ENCODE results near the gene DTX4.
"Not testable (repeated sequence)": the region's sequence is repeated elsewhere in the genome, so short reads cannot be mapped to it uniquely, and the experiment has no call there.

Gene DTX4

DNA sequence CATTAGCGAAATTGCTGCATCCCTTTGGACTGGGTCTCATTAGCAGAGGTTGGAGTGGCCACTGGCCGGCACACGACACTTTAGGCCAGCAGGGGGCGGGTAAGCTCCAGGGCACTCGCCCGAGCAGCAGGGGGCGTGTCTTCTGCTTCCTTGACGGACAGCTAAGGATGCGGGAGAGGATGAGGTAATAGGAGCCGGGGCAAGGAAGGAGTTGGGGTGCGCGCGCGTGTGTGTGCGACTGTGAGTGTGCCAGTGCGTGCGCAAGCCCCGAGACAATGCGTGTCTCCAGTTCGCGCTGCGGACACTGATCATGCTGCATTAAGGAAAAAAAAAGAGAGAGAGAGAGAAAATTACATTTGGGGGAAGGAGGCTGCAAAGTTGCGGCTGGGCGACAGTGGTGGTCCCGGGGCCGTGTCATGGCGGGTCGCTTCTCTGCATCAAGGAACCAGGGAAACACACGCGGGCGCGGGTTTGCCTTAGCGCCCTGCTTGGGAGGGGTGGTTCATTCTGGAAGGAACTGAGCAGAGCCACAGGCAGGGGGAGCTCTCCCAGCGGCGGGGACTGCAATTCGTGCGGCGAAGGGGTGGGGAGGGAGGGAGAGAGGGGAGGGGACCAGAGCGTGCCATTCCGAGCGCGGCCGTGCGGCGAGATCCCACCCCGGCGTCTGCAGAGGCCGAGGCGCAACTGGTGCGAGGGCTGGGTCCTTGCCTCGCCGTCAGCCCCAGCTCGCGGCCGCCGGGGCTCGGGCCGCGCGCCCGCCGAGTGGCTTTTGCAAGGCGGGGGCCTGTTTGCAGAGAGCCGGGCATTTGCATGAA, at the start of gene DTX4:
Gene DTX4, plus strand, starts transcription at position 625 of the 815 bp plus-strand sequence. CDS start 464 bp downstream, outside the sequence.
- peak; percentile 58 for DNase-seq

- DNase-seq, result peak; percentile 60
Observed at GRCh38 chr11:59135648-59136461, 36.1 kb upstream of the DTX4 start.

- DNase-seq, result not testable (repeated sequence)
Observed at GRCh38 chr11:59136551-59136950, 35.4 kb upstream of the DTX4 start.

DNA sequence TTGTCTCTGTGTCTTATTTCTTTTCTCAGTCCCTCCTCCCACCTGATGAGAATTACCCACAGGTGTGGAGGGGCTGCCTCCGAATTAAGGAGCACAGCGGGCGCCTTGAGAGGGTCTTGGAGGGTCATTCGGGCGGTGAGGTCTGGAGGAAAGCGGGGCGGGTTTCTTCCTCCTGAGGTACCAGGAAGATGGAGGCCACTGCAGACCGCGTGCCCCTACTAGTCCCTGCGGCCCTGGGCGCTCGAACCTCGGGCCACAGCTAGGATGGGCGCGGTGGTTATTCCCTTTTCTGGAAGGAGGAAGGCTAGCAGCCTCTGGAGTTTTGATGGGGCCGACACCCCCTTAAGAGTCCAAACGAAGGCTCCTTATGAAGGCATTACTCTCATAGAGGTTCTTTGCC, 34.7 kb upstream of the DTX4 start:
- DNase-seq, result no peak

DNA sequence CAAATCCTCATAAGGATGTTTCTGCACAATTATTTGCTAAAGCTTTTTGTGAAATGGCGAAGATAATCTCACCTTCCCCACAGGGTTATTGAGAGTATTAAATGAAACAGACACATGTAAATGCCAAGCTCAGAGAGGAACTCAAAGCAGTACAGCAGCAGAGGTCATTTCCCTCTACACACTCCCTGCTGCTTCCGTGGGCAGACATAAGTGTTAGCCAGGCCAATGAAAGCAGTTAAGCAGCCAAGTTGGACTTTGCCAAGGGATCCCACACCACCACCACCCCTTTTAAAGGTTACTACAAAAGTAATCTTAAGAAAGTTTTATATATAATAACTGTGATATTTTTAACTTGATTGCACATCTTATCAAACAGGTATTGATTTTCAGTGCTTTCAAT, 33.3 kb upstream of the DTX4 start:
- no peak for DNase-seq

DNA sequence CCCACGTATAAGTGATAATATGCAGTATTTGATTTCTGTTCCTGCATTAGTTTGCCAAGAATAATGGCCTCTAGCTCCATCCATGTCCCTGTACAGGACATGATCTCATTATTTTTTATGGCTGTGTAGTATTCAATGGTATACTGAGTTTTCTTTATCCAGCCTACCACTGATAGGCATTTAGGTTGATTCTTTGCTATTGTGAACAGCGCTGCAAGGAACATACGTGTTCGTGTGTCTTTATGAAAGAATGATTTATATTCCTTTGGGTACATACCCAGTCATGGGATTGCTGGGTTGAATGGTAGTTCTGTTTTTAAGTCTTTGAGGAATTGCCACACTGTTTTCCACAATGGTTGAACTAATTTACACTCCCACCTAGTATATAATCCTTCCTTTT, 30.7 kb upstream of the DTX4 start:
- no peak for DNase-seq

GRCh38 chr11:59141673-59142460, 30.1 kb upstream of the DTX4 start:
- DNase-seq, result no peak

GRCh38 chr11:59142530-59143507, 29.1 kb upstream of the DTX4 start, which contains the start of gene FAM111A:
Gene FAM111A, plus strand, starts transcription at chr11:59142856. Its CDS starts 6,017 bp downstream, at chr11:59148873.
- peak; percentile 79 for DNase-seq

- peak; percentile 40 for DNase-seq
Observed at GRCh38 chr11:59144096-59144495, 27.8 kb upstream of the DTX4 start.

- DNase-seq, result peak; percentile 81
Observed at GRCh38 chr11:59144579-59145345, 27.2 kb upstream of the DTX4 start.

DNA sequence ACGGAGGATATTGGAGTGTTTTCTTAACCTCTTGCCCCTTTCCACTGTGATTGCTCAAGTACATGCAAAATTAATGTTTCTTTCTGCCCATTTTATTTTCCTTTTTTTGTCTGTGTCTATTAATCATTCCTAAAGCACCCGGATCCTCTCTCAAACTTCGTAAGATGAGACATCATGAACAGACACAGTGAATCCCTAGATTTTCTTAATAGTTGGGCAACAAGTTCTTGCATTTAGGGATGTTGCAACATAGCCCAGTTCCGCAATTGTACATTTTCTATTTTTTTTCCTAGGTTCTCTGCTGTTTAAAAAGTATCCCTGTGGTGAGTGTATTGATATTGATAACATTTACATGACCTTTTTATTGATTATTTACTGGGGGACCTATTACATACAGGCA, 26.4 kb upstream of the DTX4 start:
- DNase-seq, result no peak

- no peak for DNase-seq
Observed at GRCh38 chr11:59151761-59152160, 20.2 kb upstream of the DTX4 start.

DNA sequence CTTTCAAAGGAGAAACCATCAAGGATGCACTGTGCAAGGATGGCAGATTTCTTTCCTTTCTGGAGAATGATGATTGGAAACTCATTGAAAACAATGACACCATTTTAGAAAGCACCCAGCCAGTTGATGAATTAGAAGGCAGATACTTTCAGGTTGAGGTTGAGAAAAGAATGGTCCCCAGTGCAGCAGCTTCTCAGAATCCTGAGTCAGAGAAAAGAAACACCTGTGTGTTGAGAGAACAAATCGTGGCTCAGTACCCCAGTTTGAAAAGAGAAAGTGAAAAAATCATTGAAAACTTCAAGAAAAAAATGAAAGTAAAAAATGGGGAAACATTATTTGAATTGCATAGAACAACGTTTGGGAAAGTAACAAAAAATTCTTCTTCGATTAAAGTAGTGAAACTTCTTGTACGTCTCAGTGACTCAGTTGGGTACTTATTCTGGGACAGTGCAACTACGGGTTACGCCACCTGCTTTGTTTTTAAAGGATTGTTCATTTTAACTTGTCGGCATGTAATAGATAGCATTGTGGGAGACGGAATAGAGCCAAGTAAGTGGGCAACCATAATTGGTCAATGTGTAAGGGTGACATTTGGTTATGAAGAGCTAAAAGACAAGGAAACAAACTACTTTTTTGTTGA, 19.5 kb upstream of the DTX4 start:
- DNase-seq, result no peak

- no peak for DNase-seq
Observed at GRCh38 chr11:59154610-59155009, 17.3 kb upstream of the DTX4 start.

- no peak for DNase-seq
Observed at GRCh38 chr11:59157433-59157832, 14.5 kb upstream of the DTX4 start.

DNA sequence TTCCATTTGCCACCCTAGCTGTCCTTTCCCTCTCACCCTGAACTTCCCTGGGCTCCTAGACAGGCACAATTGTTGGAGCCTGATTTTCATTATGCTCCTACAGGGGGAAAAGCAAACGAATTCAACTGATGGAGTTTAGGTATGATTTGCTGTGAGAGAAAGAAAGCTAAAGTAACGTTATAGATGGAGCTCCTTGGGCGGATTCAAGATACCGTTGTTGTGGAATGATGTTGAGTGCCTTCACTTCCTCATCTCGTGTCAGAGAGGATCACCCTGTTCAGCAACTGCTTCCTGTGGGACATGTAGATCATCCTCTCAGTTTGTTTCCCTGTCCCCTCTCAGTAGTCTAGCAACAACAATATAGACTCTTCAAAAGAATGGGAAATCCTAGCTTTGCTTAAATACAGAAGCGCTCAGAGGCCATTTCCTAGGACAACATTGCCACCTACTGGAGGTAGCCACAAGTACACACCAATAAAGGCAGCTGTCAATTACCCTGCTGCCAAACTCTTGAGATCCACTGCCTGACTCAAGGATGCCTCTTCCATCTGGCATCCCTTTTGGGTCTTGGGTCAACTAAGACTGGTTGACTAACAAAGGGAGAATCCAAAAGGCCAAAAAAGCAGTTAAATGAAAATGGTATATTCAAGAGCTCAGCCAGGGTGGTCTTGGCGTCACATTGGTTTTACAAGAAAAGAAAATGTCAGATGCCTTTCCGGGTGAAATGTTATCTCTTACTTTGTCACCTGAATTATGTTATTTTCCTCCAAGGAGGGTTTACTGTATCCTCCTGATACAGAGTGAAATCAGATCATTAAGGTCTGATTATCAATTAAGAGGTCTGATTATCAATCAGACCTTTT, 13.5 kb upstream of the DTX4 start:
- peak; percentile 65 for DNase-seq

DNA sequence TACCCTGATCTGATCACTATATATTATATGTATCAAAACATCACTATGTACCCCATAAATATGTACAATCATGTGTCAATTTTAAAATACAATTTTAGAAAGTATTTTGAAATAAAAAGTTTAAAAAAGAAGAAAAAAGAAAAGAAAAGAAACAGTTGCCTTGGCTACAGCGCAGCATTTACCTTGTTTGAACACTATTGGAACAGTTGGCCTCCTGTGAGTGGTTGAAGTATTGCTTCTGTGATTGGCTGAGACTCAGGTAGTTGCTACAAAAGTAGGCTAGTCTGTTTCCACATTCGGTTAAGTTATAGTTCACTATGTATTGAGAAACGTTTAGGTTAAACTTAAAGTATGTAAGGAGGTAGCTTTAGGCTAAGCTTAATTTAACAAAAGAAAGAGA, 7.9 kb upstream of the DTX4 start:
- no peak for DNase-seq

DNA sequence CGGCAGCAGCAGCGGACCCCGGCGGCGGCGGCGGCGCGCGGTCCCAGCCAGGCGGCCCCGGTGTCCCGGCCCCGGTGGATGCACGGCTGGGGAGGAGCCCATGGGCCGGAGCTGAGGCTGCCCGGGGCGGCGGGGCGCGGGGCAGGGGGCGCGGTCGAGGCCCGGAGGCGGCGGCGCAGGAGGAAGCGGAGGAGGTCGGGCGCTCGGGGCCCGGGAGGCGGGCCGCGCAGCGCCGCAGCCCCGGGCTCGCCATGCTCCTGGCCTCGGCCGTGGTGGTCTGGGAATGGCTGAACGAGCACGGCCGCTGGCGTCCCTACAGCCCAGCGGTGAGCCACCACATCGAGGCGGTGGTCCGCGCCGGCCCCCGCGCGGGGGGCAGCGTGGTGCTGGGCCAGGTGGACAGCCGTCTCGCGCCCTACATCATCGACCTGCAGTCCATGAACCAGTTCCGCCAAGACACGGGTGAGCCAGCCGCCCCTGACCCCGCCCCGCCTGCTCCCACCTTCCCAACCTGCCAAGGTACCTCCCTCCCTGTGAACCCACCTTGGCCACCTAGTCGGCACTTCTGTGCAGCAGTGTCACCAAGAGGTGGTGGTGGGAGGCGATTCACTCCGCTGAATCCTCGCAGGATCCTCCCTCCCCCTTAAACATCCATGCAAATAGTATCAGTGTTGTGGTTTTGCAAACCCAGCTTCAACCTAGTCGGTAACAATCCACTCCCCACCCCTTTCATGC, 580 bp downstream of the DTX4 start:
- no peak for DNase-seq

Data from NCI-H748 treated with DMSO at 0.1 percent for 48 hours (cell line).